ENCODE results near the gene EYA4. TPM values are rescaled to one million over a fixed set of nuclear protein-coding genes. Genes with fewer than 3 reads are reported as not detected.

The EYA4 gene
- total and polyA plus RNA-seq, 2 of the 4 experiments (the other 2 are of a cell fraction): 5.7 to 11.1 TPM

- DNase-seq (no peak), ATAC-seq (ENCODE audit: low read depth) (no peak)
- Histone ChIP-seq H2AK5ac (ENCODE audit: low read depth, low read length) (no peak overlapping the region), H3K36me3 (ENCODE audit: control insufficient read depth, insufficient read depth, low read length) (no peaks in the 10 kb centered on the region), H3K9me3 (ENCODE audit: control insufficient read depth, insufficient read depth, low read length) (no peaks in the 10 kb centered on the region), H3K9me1 (ENCODE audit: insufficient read depth, low read length) (peaks cover 7% of the 10 kb centered on the region), H2BK15ac (ENCODE audit: low read depth, low read length) (no peak overlapping the region), H3K23ac (ENCODE audit: low read depth, low read length) (no peak overlapping the region), H3K27ac (ENCODE audit: insufficient read depth, low read length) (no peak overlapping the region), H4K5ac (ENCODE audit: low read depth, low read length) (no peak overlapping the region), H2BK120ac (ENCODE audit: low read depth, low read length) (peak overlapping the region; percentile 4; the same call in 1 of the 2 replicates), H4K8ac (ENCODE audit: low read depth in 2 of 2, low read length in 2 of 2) (no peak overlapping the region), H3K4me3 (ENCODE audit: insufficient read depth, low read depth, low read length) (no peak overlapping the region), H3K4me2 (ENCODE audit: low read depth, low read length) (no peak overlapping the region), H2BK5ac (ENCODE audit: low read depth, low read length, poor library complexity, severe bottlenecking) (no peak overlapping the region), H2BK20ac (ENCODE audit: low read depth, low read length) (no peak overlapping the region), H3K18ac (ENCODE audit: low read depth, low read length) (no peak overlapping the region), H3K27me3 (ENCODE audit: control insufficient read depth, insufficient read depth, low read length) (no peaks in the 10 kb centered on the region), H3K14ac (replicated peaks; ENCODE audit: low read depth, low read length) (no peak overlapping the region), H4K91ac (ENCODE audit: insufficient read depth, low read depth, low read length) (no peak overlapping the region), H3K4ac (ENCODE audit: low read depth, low read length) (no peak overlapping the region; the same call in 1 of the 2 replicates), H3K4me1 (ENCODE audit: control insufficient read depth, insufficient read depth, low read length) (peaks cover 4% of the 10 kb centered on the region), H2AK9ac (replicated peaks; ENCODE audit: low read depth, low read length, poor library complexity) (no peak overlapping the region), H3K9ac (ENCODE audit: low read depth, low read length) (no peak overlapping the region), H4K20me1 (ENCODE audit: insufficient read depth, low read length) (peaks cover 6% of the 10 kb centered on the region; the same call in 1 of the 2 replicates), H3K79me1 (ENCODE audit: low read depth in 1 of 2, low read length in 2 of 2) (peaks cover 5 to 14% of the 10 kb centered on the region in 2 experiments; a peak in 2 of 4 replicates), H3K56ac (ENCODE audit: extremely low read depth, insufficient read depth, low read length) (no peak overlapping the region), H2AFZ (replicated peaks; ENCODE audit: low read length, poor library complexity) (no peak overlapping the region)
- intact Hi-C loops (cut with micrococcal nuclease): no loop called here
- 87% methylated on average over 3 of the region's 7 CpGs; no CpG with 5 or more reads in 1 of the 2 experiments for WGBS, 2 experiments (ENCODE audit: extremely low coverage in 2 of 2, insufficient read length in 1 of 2)
- in situ Hi-C loops (cut with MboI; ENCODE audit: low sequenced_read_pairs): no loop called here
- TF ChIP-seq FOS (IDR thresholded peaks at IDR 0.05; ENCODE audit: low read depth, low read length): no peak
- no peak for TF ChIP-seq MAZ (IDR thresholded peaks at IDR 0.05; ENCODE audit: borderline replicate concordance, low read depth, low read length)
- no peak for TF ChIP-seq MXI1 (IDR thresholded peaks at IDR 0.05; ENCODE audit: borderline replicate concordance, low read depth, low read length)
- TF ChIP-seq CTCF (conservative IDR thresholded peaks at IDR 0.05; ENCODE audit: low read depth, low read length): no peak
- TF ChIP-seq CHD1 (IDR thresholded peaks at IDR 0.05; ENCODE audit: low read depth, low read length): no peak
- TF ChIP-seq CEBPB (IDR thresholded peaks at IDR 0.05; ENCODE audit: low read depth, low read length): no peak
- no peak for TF ChIP-seq RAD21 (IDR thresholded peaks at IDR 0.05; ENCODE audit: low read length)
- TF ChIP-seq POLR2A (IDR thresholded peaks at IDR 0.05; ENCODE audit: low read depth, low read length): no peak
- no peak for TF ChIP-seq BHLHE40 (IDR thresholded peaks at IDR 0.05; ENCODE audit: low read depth, low read length)
- no peak for TF ChIP-seq SMC3 (IDR thresholded peaks at IDR 0.05; ENCODE audit: low read depth, low read length)
- TF ChIP-seq RCOR1 (IDR thresholded peaks at IDR 0.05; ENCODE audit: insufficient replicate concordance, low read length): no peak
- TF ChIP-seq NFE2L2 (IDR thresholded peaks at IDR 0.05; ENCODE audit: low read depth, low read length): no peak
- no peak for TF ChIP-seq MAFK (IDR thresholded peaks at IDR 0.05; ENCODE audit: low read depth, low read length)
- ChIA-PET CTCF (no interaction called here), POLR2A (ENCODE audit: unreplicated experiment) (no interaction called here)
- no TSS peak for BruUV-seq (replicated peaks)
- dilution Hi-C loops (cut with HindIII; ENCODE audit: low sequenced_read_pairs, unreplicated experiment): no loop called here
Observed at GRCh38 chr6:133435065-133435728, 194.0 kb downstream of the EYA4 start.

Measured in IMR-90 (cell line).